ENCODE data around the gene KRTAP20-4. TPM values are rescaled to one million over a fixed set of nuclear protein-coding genes. Genes with fewer than 3 reads are reported as not detected.

The KRTAP20-4 gene
- total and polyA plus RNA-seq, 4 donors, result not detected

GRCh38 chr21:30582870-30583269 lies 37.6 kb upstream of the KRTAP20-4 start:
- Histone ChIP-seq H3K9me3 (ENCODE audit: control insufficient read depth in 4 of 4, low read length in 3 of 4) (no peaks in the 10 kb centered on the region), H3K4me1 (ENCODE audit: control insufficient read depth in 4 of 4, insufficient read depth in 4 of 4, low read length in 3 of 4) (no peaks in the 10 kb centered on the region), H3K9ac (ENCODE audit: low read depth in 1 of 2, low read length in 2 of 2) (no peak overlapping the region), H3K27ac (ENCODE audit: low read depth in 1 of 2, low read length in 2 of 2) (no peak overlapping the region), H3K36me3 (ENCODE audit: control insufficient read depth in 4 of 4, insufficient read depth in 3 of 4, low read depth in 1 of 4, low read length in 3 of 4) (no peaks in the 10 kb centered on the region), H3K4me3 (ENCODE audit: low read depth in 1 of 3, low read length in 3 of 3) (no peak overlapping the region), H3K27me3 (ENCODE audit: control insufficient read depth in 4 of 4, insufficient read depth in 4 of 4, low read length in 3 of 4) (peaks cover 0 to 5% (median 0%) of the 10 kb centered on the region in 4 donors)
- TF ChIP-seq HNF4A (conservative IDR thresholded peaks at IDR 0.05) (no peak), RAD21 (IDR thresholded peaks at IDR 0.05) (no peak), RXRA (IDR thresholded peaks at IDR 0.05) (no peak), HNF4G (IDR thresholded peaks at IDR 0.05) (no peak)
- WGBS, result 64% methylated on average over 1 of the region's 1 CpG
- DNase-seq (ENCODE audit: low spot score), result no peak

GRCh38 chr21:30590297-30590696 lies 30.1 kb upstream of the KRTAP20-4 start, which contains the start of gene KRTAP22-2:
Gene KRTAP22-2, minus strand, starts transcription at chr21:30590397.
- no peaks in the 10 kb centered on the region for H3K4me1 ChIP-seq (ENCODE audit: control insufficient read depth in 4 of 4, insufficient read depth in 4 of 4, low read length in 3 of 4)
- H3K9ac ChIP-seq (ENCODE audit: low read depth in 1 of 2, low read length in 2 of 2), result no peak within 1 kb of the TSS
- no peak within 1 kb of the TSS for H3K4me3 ChIP-seq (ENCODE audit: low read depth in 1 of 3, low read length in 3 of 3)
- no peak for DNase-seq (ENCODE audit: low spot score)
- no peaks in the 10 kb centered on the region for H3K27me3 ChIP-seq (ENCODE audit: control insufficient read depth in 4 of 4, insufficient read depth in 4 of 4, low read length in 3 of 4)
- H3K36me3 ChIP-seq (ENCODE audit: control insufficient read depth in 4 of 4, insufficient read depth in 3 of 4, low read depth in 1 of 4, low read length in 3 of 4), result no peaks in the 10 kb centered on the region
- H3K9me3 ChIP-seq (ENCODE audit: control insufficient read depth in 4 of 4, low read length in 3 of 4), result no peaks in the 10 kb centered on the region
- no peak within 1 kb of the TSS for H3K27ac ChIP-seq (ENCODE audit: low read depth in 1 of 2, low read length in 2 of 2)
- TF ChIP-seq HNF4A (conservative IDR thresholded peaks at IDR 0.05), result no peak
- TF ChIP-seq, protein P1, sequence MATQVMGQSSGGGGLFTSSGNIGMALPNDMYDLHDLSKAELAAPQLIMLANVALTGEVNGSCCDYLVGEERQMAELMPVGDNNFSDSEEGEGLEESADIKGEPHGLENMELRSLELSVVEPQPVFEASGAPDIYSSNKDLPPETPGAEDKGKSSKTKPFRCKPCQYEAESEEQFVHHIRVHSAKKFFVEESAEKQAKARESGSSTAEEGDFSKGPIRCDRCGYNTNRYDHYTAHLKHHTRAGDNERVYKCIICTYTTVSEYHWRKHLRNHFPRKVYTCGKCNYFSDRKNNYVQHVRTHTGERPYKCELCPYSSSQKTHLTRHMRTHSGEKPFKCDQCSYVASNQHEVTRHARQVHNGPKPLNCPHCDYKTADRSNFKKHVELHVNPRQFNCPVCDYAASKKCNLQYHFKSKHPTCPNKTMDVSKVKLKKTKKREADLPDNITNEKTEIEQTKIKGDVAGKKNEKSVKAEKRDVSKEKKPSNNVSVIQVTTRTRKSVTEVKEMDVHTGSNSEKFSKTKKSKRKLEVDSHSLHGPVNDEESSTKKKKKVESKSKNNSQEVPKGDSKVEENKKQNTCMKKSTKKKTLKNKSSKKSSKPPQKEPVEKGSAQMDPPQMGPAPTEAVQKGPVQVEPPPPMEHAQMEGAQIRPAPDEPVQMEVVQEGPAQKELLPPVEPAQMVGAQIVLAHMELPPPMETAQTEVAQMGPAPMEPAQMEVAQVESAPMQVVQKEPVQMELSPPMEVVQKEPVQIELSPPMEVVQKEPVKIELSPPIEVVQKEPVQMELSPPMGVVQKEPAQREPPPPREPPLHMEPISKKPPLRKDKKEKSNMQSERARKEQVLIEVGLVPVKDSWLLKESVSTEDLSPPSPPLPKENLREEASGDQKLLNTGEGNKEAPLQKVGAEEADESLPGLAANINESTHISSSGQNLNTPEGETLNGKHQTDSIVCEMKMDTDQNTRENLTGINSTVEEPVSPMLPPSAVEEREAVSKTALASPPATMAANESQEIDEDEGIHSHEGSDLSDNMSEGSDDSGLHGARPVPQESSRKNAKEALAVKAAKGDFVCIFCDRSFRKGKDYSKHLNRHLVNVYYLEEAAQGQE (IDR thresholded peaks at IDR 0.05), result no peak
- no peak for TF ChIP-seq ATF3 (IDR thresholded peaks at IDR 0.05)
- no peak for TF ChIP-seq JUND (IDR thresholded peaks at IDR 0.05)
- no peak for TF ChIP-seq SP1 (IDR thresholded peaks at IDR 0.05)
- TF ChIP-seq ZBTB33 (IDR thresholded peaks at IDR 0.05), result no peak

DNA sequence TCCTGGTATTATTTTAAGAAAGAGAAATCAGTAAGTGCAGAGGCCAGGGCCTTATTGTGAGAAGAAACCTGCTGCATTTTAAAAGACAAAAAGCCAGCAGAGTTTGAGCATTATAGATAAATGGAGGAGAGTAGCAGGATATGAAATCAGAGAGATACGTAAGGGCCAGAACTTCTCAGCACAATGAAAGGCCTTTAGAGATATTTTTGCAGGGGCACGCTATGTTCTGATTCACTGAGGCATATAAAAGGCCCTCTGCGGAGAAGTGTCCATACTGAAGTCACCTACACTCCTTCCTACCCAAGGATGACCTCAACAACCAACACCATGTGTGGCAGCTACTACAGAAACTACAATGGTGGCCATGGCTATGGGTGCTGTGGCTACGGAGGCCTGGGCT lies 28.3 kb upstream of the KRTAP20-4 start, which contains the start of gene KRTAP6-3:
Gene KRTAP6-3 (plus strand): TSS at position 301 of the 400 bp plus-strand sequence. CDS start 6 bp downstream, at position 307.
- no peak within 1 kb of the TSS for H3K27ac ChIP-seq (ENCODE audit: low read depth in 1 of 2, low read length in 2 of 2)
- TF ChIP-seq NR2F2 (IDR thresholded peaks at IDR 0.05), result no peak
- no peak for TF ChIP-seq HNF4G (IDR thresholded peaks at IDR 0.05)
- no peak for TF ChIP-seq TAF1 (conservative IDR thresholded peaks at IDR 0.05)
- no peak for TF ChIP-seq GABPA (IDR thresholded peaks at IDR 0.05 in 1 of 2, conservative IDR thresholded peaks at IDR 0.05 in 1 of 2)
- TF ChIP-seq JUND (IDR thresholded peaks at IDR 0.05), result no peak
- TF ChIP-seq RXRA (IDR thresholded peaks at IDR 0.05), result no peak
- TF ChIP-seq YY1 (IDR thresholded peaks at IDR 0.05), result no peak
- TF ChIP-seq HNF4A (conservative IDR thresholded peaks at IDR 0.05), result no peak
- no peak for TF ChIP-seq ATF3 (IDR thresholded peaks at IDR 0.05)
- TF ChIP-seq MAX (IDR thresholded peaks at IDR 0.05), result no peak
- TF ChIP-seq EGR1 (IDR thresholded peaks at IDR 0.05; ENCODE audit: low read depth in 2 of 2), result no peak
- TF ChIP-seq FOXA1 (IDR thresholded peaks at IDR 0.05), result no peak
- TF ChIP-seq SP1 (IDR thresholded peaks at IDR 0.05), result no peak
- no peak for TF ChIP-seq FOXA2 (IDR thresholded peaks at IDR 0.05)
- TF ChIP-seq ZBTB33 (IDR thresholded peaks at IDR 0.05), result no peak

More for the DNA sequence above, 28.3 kb upstream of the KRTAP20-4 start, which contains the start of gene KRTAP6-3:
- Histone ChIP-seq H3K4me1 (ENCODE audit: control insufficient read depth in 4 of 4, insufficient read depth in 4 of 4, low read length in 3 of 4) (no peaks in the 10 kb centered on the region), H3K9me3 (ENCODE audit: control insufficient read depth in 4 of 4, low read length in 3 of 4) (no peaks in the 10 kb centered on the region), H3K9ac (ENCODE audit: low read depth in 1 of 2, low read length in 2 of 2) (no peak within 1 kb of the TSS), H3K27me3 (ENCODE audit: control insufficient read depth in 4 of 4, insufficient read depth in 4 of 4, low read length in 3 of 4) (no peaks in the 10 kb centered on the region), H3K4me3 (ENCODE audit: low read depth in 1 of 3, low read length in 3 of 3) (no peak within 1 kb of the TSS), H3K36me3 (ENCODE audit: control insufficient read depth in 4 of 4, insufficient read depth in 3 of 4, low read depth in 1 of 4, low read length in 3 of 4) (no peaks in the 10 kb centered on the region)
- no peak for DNase-seq (ENCODE audit: low spot score)
- WGBS, result 89% methylated on average over 4 of the region's 4 CpGs
